CD14-positive monocyte (primary cell): ENCODE measurements around the gene FGFR2. TPM values are rescaled to one million over a fixed set of nuclear protein-coding genes. Genes with fewer than 3 reads are reported as not detected.

Experiments used
- DNase-seq, 3 donors: peaks; one replicate each; pipeline ENCODE4 v3.0.0-alpha.2; 2011 to 2022
- H2AFZ ChIP-seq: 2 replicates; pipeline ENCODE4 v1.6.0; 2012; ENCODE audit warnings: mild to moderate bottlenecking, low read depth, low read length, inconsistent platforms; ENCODE audit not compliant: insufficient read depth, poor library complexity, severe bottlenecking
- H3K27ac ChIP-seq, 2 donors: 1 replicate in 1 of 2; 2 replicates in 1 of 2; pipeline ENCODE4 v1.5.1; 2012 to 2013; ENCODE audit warnings: low read length in 2 of 2, control low read depth in 1 of 2, inconsistent platforms in 1 of 2, low read depth in 1 of 2, mild to moderate bottlenecking in 1 of 2
- H3K27me3 ChIP-seq, 2 donors: one replicate each; pipeline versions ENCODE4 v1.6.0 to v1.6.1; 2011 to 2013; ENCODE audit warnings: low read length in 2 of 2; ENCODE audit not compliant: control insufficient read depth in 2 of 2, insufficient read depth in 2 of 2
- H3K36me3 ChIP-seq, 2 donors: replicated peaks in 1 of 2; 1 replicate in 1 of 2; 2 replicates in 1 of 2; pipeline versions ENCODE4 v1.5.1 to v1.6.1; 2012 to 2013; ENCODE audit warnings: low read length in 2 of 2, control low read depth in 1 of 2, inconsistent platforms in 1 of 2, mild to moderate bottlenecking in 1 of 2; ENCODE audit not compliant: insufficient read depth in 2 of 2, control insufficient read depth in 1 of 2
- H3K4me1 ChIP-seq, 2 donors: 1 replicate in 1 of 2; 2 replicates in 1 of 2; pipeline versions ENCODE4 v1.5.1 to v1.6.1; 2012 to 2013; ENCODE audit warnings: low read length in 2 of 2, control low read depth in 1 of 2, inconsistent platforms in 1 of 2, mild to moderate bottlenecking in 1 of 2, moderate library complexity in 1 of 2; ENCODE audit not compliant: insufficient read depth in 2 of 2, control insufficient read depth in 1 of 2
- H3K4me2 ChIP-seq: replicated peaks from 2 replicates; pipeline ENCODE3; 2012; ENCODE audit warnings: low read length, moderate library complexity, mild to moderate bottlenecking; ENCODE audit not compliant: poor library complexity, severe bottlenecking; ENCODE audit errors: extremely low read depth
- H3K4me3 ChIP-seq, 3 experiments: fragments of 200-600 bp in 1 of 3; sonication (generic) in 1 of 3; replicated peaks in 1 of 3; 1 replicate in 2 of 3; 2 replicates in 1 of 3; pipeline ENCODE4 v1.5.1; 2011 to 2013; ENCODE audit warnings: low read length in 3 of 3, mild to moderate bottlenecking in 3 of 3, control low read depth in 2 of 3, low read depth in 2 of 3, inconsistent platforms in 1 of 3, moderate library complexity in 1 of 3
- H3K79me2 ChIP-seq: 2 replicates; pipeline ENCODE4 v1.6.0; 2012; ENCODE audit warnings: mild to moderate bottlenecking, control low read depth, inconsistent platforms, low read length, moderate library complexity; ENCODE audit not compliant: insufficient read depth
- H3K9ac ChIP-seq: 2 replicates; pipeline ENCODE4 v1.6.0; 2017; ENCODE audit warnings: low read length, mild to moderate bottlenecking; ENCODE audit not compliant: insufficient read depth, poor library complexity, severe bottlenecking
- H3K9me3 ChIP-seq, 2 donors: replicated peaks in 1 of 2; 1 replicate in 1 of 2; 2 replicates in 1 of 2; pipeline versions ENCODE4 v1.5.1 to v1.6.1; 2012 to 2013; ENCODE audit warnings: low read length in 2 of 2, control low read depth in 1 of 2; ENCODE audit not compliant: control insufficient read depth in 1 of 2, insufficient read depth in 1 of 2
- H4K20me1 ChIP-seq: 2 replicates; pipeline ENCODE4 v1.6.0; 2012; ENCODE audit warnings: mild to moderate bottlenecking, low read length, control low read depth, moderate library complexity; ENCODE audit not compliant: insufficient read depth
- H3K27ac Mint-ChIP-seq, 7 donors: one replicate each; pipeline ENCODE4 v1.8.0; 2020; ENCODE audit warnings: mild to moderate bottlenecking in 7 of 7, mixed read lengths in 7 of 7, moderate library complexity in 6 of 7, inconsistent platforms in 2 of 7
- H3K27me3 Mint-ChIP-seq, 3 donors: one replicate each; pipeline ENCODE4 v1.8.0; 2021 to 2022; ENCODE audit warnings: low read depth in 3 of 3, mild to moderate bottlenecking in 3 of 3, mixed read lengths in 3 of 3, moderate library complexity in 3 of 3, inconsistent platforms in 1 of 3
- H3K36me3 Mint-ChIP-seq, 2 donors: one replicate each; pipeline ENCODE4 v1.8.0; 2020; ENCODE audit warnings: mixed read lengths in 2 of 2, inconsistent platforms in 1 of 2, mild to moderate bottlenecking in 1 of 2
- H3K4me1 Mint-ChIP-seq: one replicate; pipeline ENCODE4 v1.8.0; 2020; ENCODE audit warnings: mild to moderate bottlenecking, mixed read lengths
- H3K4me3 Mint-ChIP-seq, 2 donors: one replicate each; pipeline ENCODE4 v1.8.0; 2020; ENCODE audit warnings: mild to moderate bottlenecking in 2 of 2, mixed read lengths in 2 of 2, moderate library complexity in 1 of 2
- H3K9me3 Mint-ChIP-seq, 7 donors: one replicate each; pipeline ENCODE4 v1.8.0; 2020 to 2022; ENCODE audit warnings: mixed read lengths in 7 of 7, mild to moderate bottlenecking in 6 of 7, moderate library complexity in 6 of 7, inconsistent platforms in 2 of 7
- CTCF ChIP-seq: fragments of 200-600 bp; IDR thresholded peaks from one replicate; pipeline ENCODE4 v1.8.0; 2022; ENCODE audit warnings: antibody characterized with exemption, mild to moderate bottlenecking
- WGBS: methylation state at CpG from one replicate; pipeline ENCODE4 v1.1.5; 2013; ENCODE audit warnings: missing lambda C conversion rate; ENCODE audit not compliant: insufficient coverage; 5-methylcytosine and 5-hydroxymethylcytosine counted together
- intact Hi-C, 2 donors: fragments of 100-400 bp; cut with micrococcal nuclease; formaldehyde crosslinking; loops; one replicate each; pipeline versions ENCODE4 v1.15.0 to v1.15.1; 2023
- polyA plus RNA-seq, 3 donors: library from polyadenylated mRNA; depleted of rRNA in 1 of 3; unstranded in 2 of 3; stranded (reverse) in 1 of 3; fragments of 300-500 nt in 2 of 3; fragments of >200 nt in 1 of 3; fragmentation: Illumina TruSeq in 2 of 3; gene quantifications; 1 replicate in 2 of 3; 2 replicates in 1 of 3; pipeline ENCODE4 v1.2.3, GENCODE V29; 2012 to 2021

The FGFR2 gene
- polyA plus RNA-seq, 3 donors, result not detected

DNA sequence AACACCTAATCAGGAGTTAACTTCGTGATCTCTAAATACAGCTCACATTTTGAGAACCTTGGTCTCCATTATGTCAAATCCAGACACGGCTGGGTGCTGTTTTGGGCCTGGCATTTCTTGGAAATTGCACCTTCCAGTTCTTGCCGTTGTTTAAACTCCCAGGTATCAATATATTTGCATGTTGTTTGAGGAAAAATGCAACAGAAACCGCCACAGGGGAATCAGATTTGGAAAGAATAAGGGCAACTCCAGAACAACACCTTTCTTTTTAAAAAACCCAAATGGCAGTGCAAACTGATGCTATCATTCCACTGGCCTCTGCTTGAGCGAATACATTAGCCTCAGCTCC is 162.0 kb downstream of the FGFR2 start:
- Mint-ChIP-seq H3K9me3 (peaks cover 0 to 20% (median 12%) of the 10 kb centered on the region in 7 donors), H3K27ac (no peak overlapping the region), H3K36me3 (no peaks in the 10 kb centered on the region), H3K27me3 (peaks cover under 1 to 2% (median 1%) of the 10 kb centered on the region in 3 donors), H3K4me1 (no peaks in the 10 kb centered on the region), H3K4me3 (no peak overlapping the region)
- H3K4me1 ChIP-seq, result no peaks in the 10 kb centered on the region
- no peak overlapping the region for H3K27ac ChIP-seq
- no peak for TF ChIP-seq CTCF
- H3K36me3 ChIP-seq, result no peaks in the 10 kb centered on the region
- peaks cover 3 to 5% of the 10 kb centered on the region in 2 donors for H3K9me3 ChIP-seq
- intact Hi-C loops, result no loop called here
- no peaks in the 10 kb centered on the region for H3K79me2 ChIP-seq
- WGBS, result 79% methylated on average over 5 of the region's 5 CpGs
- H3K27me3 ChIP-seq, result no peaks in the 10 kb centered on the region
- H2AFZ ChIP-seq, result no peak overlapping the region
- DNase-seq, result no peak
- no peak overlapping the region for H3K4me3 ChIP-seq
- no peak overlapping the region for H3K9ac ChIP-seq
- no peak overlapping the region for H3K4me2 ChIP-seq
- no peaks in the 10 kb centered on the region for H4K20me1 ChIP-seq

- DNase-seq, result no peak
- Histone ChIP-seq H3K4me2 (no peak overlapping the region), H2AFZ (no peak overlapping the region), H3K4me3 (no peak overlapping the region), H4K20me1 (no peaks in the 10 kb centered on the region), H3K27ac (no peak overlapping the region), H3K4me1 (no peaks in the 10 kb centered on the region), H3K9ac (no peak overlapping the region), H3K36me3 (no peaks in the 10 kb centered on the region), H3K9me3 (peaks cover 3 to 5% of the 10 kb centered on the region in 2 donors), H3K79me2 (no peaks in the 10 kb centered on the region), H3K27me3 (no peaks in the 10 kb centered on the region)
- H3K27ac Mint-ChIP-seq, result no peak overlapping the region
- H3K4me3 Mint-ChIP-seq, result no peak overlapping the region
- no peak for TF ChIP-seq CTCF
- 84% methylated on average over 2 of the region's 9 CpGs for WGBS
- H3K27me3 Mint-ChIP-seq, result peaks cover under 1 to 2% (median 1%) of the 10 kb centered on the region in 3 donors
- intact Hi-C loops, result no loop called here
- H3K36me3 Mint-ChIP-seq, result no peaks in the 10 kb centered on the region
- no peaks in the 10 kb centered on the region for H3K4me1 Mint-ChIP-seq
- peaks cover 0 to 25% (median 14%) of the 10 kb centered on the region in 7 donors for H3K9me3 Mint-ChIP-seq
Measured at GRCh38 chr10:121435099-121435875, 163.0 kb downstream of the FGFR2 start.
